SHP77 treated with DMSO at 0.1 percent for 48 hours (cell line): Measurements from ENCODE around the gene SPPL3.
"Not testable (repeated sequence)": the region's sequence is repeated elsewhere in the genome, so short reads cannot be mapped to it uniquely, and the experiment has no call there.

Experiments used
- DNase-seq: peaks from one replicate; lab custom pipeline; 2025; lab: John Stamatoyannopoulos, UW

SPPL3 gene

GRCh38 chr12:120904197-120904773 lies at the start of gene SPPL3:
SPPL3 (minus strand) TSS chr12:120904358; CDS start chr12:120903867, 491 bp downstream.
- DNase-seq: peak; percentile 52

DNA sequence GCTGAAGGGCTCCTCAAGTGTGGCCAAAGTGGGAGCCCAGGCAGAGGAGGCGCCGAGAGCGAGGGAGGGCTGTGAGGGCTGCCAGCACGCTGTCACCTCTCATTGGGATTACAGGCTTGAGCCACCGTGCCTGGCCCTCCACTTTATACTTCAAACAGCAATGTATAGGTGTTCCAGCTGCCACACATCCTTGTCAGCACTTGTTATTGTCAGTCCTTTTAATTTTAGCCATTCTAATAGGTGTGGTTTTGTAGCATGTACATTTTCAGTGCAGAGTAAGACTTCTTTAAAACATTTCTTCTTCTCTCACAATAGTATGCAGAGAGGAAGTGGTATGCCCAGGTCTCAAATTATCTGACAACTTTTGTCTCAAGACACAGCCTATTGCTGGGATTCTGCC lies 46.6 kb upstream of the SPPL3 start:
- DNase-seq: no peak

DNA sequence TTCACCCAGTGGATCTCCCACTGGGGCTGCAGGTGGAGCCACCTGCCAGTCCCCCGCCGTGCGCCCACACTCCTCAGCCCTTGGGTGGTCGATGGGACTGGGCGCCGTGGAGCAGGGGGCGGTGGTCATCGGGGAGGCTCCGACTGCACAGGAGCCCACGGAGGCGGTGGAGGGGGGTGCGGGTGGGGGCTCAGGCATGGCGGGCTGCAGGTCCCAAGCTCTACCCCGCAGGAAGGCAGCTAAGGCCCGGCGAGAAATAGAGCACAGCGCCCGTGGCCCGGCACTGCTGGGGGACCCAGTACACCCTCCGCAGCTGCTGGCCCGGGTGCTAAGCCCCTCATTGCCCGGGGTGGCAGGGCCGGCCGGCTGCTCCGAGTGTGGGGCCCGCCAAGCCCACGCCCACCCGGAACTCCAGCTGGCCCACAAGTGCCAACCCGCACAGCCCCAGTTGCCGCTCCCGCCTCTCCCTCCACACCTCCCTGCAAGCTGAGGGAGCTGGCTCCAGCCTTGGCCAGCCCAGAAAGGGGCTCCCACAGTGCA lies 46.2 kb upstream of the SPPL3 start:
- DNase-seq: not testable (repeated sequence)

- not testable (repeated sequence) for DNase-seq
Observed at GRCh38 chr12:120945516-120945915, 41.4 kb upstream of the SPPL3 start.

DNA sequence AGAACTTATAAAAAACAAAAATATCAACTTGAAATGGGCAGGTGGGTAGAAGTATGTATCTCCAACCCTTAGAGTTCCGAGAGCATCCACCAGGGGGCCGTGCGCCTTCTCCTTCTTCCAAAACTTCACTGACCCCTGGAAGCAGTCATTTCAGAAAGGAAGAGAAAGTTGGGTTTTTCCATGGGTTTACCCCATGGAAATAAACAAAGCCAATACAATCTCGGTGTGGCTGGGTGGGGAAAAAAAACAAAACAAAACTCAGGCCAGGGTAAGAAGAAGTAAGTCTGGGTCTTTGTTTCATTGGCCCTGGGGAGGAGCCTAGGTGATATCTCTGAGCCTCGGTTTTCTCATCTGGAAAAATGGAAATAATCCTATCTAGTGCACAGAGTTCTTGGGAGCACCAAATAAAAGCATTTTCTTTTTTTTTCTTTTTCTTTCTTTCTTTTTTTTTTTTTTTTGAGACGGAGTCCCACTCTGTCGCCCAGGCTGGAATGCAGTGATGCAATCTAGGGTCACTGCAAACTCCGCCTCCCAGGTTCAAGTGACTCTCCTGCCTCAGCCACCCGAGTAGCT lies 40.6 kb upstream of the SPPL3 start:
- no peak for DNase-seq

DNA sequence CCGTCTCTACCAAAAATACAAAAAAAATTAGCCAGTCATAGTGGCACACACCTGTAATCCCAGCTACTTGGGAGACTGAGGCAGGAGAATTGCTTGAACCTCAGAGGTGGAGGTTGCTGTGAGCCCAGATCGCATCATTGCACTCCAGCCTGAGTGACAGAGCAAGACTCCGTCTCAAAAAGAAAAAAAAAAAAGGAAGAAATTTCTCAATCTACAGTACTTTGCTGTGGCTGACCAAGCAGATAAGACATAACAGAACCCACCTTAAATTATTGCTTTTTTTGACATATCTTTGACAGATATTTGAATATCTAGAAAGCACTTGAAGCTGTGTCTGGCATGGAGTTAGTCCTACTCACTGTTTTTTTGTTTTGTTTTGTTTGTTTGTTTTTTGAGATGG lies 39.3 kb upstream of the SPPL3 start:
- no peak for DNase-seq

- DNase-seq: no peak
Observed at GRCh38 chr12:120941846-120942405, 37.8 kb upstream of the SPPL3 start.

DNA sequence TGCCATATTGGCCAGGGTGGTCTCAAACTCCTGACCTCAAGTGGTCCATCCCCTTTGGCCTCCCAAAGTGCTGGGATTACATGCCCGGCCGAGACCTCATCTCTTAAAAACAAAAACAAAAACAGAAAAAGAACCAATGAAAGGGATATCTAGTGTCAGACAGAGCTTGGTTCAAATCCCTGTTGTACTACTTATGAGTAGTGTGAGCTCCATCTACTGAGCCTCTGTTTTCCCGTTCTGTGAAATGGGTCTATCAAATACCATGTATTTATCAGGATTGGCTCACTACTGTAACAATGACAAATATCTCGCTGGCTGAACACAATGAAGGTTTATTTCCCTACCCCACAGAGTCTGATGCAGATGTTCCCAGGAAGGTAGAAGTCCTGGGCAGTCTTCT lies 37.3 kb upstream of the SPPL3 start:
- no peak for DNase-seq

DNA sequence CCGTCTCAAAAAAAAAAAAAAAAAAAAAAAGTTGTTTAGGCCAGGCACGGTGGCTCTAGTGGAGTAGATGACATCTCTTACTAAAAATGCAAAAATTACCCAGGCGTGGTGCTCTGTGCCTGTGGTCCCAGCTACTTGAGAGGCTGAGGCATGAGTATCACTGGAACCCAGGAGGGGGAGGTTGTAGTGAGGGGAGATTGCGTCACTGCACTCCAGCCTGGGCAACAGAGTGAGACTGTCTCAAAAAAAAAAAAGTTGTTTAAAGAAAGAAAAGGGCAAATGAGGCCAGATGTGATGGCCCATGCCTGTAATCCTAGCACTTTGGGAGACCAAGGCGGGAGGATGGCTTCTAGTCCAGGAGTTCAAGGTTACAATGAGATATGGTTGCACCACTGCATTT lies 36.6 kb upstream of the SPPL3 start:
- DNase-seq: no peak

- no peak for DNase-seq
Observed at GRCh38 chr12:120940006-120940405, 35.8 kb upstream of the SPPL3 start.

GRCh38 chr12:120939523-120939922 lies 35.4 kb upstream of the SPPL3 start:
- DNase-seq: no peak

DNA sequence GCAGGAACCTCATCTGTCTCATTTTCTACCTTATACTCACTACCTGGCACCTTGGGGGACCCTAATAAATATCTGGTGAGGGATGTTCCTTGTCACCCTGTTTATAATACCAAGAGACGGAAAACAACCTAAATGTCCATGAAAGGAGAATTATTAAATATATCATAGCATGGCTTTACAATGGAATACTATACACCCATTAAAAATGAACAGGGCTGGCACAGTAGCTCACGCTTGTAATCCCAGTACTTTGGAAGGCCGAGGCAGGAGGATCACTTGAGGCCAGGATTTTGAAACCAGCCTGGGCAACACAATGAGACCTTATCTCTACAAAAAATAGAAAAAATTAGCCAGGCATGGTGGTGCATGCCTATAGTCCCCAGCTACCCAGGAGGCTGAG lies 34.3 kb upstream of the SPPL3 start:
- DNase-seq: no peak

DNA sequence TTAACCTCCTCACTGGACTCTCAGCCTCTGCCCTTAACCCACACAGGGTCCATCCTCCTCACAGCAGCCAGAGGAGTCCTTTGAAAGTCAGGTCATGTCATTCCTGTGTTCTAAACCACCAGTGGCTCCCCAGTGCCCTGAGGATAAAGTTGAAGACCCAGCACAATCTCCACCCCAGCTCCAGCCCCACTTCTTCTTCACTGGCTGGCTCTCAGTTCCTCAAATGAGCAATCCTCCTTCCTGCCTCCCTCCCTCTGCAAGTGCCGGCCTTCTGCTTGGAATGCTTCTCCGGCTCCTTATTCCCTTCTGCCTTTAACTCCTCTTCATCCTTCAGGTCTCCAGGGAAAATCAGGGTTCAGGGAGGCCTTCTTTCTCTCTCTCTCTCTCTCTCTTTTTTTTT lies 32.0 kb upstream of the SPPL3 start:
- no peak for DNase-seq

- no peak for DNase-seq
Observed at GRCh38 chr12:120933786-120934185, 29.6 kb upstream of the SPPL3 start.

DNA sequence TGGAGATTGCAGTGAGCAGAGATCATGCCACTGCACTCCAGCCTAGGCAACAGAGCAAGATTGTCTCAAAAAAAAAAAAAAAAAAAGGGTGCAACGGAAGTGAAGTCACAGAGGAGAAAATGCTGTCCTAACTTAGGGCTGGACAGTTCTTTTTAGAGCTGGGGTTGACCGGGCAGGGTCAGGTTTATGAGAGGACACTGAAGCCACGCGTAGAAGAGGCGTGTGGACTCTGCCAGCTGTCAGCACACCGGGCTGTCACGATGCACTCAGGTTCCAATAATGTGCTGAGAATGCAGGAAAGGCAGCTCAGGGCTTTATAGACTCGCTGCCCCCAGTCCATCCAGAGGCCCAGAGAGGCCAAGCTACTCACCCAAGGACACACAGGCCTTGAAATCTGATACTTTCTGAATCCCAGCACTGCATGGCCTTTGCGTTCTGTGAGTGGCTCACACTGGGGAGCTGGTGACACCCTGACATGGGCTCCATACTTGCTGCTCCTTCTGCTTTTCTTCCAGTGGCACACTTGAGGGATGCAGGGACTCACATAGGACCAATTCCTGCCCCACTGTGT lies 28.9 kb upstream of the SPPL3 start:
- no peak for DNase-seq

DNA sequence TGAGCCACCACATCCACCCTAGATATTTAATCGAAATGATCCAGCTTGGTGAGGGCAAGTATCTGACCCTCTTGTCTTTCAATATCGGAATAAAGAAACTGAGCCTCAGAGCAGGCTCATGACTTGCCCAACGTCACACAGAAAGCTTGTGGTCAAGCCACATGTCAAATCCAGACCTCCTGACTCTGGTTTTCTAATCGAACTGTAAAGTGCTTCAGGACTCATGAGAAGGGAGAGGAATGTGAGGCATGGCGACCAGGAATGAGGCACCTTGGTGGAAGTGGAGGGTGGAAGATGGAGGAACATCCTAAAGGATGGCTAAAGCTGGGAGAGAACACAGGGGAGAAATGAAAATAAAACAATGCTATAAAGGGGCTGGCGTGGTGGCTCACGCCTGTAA lies 27.9 kb upstream of the SPPL3 start:
- no peak for DNase-seq

DNA sequence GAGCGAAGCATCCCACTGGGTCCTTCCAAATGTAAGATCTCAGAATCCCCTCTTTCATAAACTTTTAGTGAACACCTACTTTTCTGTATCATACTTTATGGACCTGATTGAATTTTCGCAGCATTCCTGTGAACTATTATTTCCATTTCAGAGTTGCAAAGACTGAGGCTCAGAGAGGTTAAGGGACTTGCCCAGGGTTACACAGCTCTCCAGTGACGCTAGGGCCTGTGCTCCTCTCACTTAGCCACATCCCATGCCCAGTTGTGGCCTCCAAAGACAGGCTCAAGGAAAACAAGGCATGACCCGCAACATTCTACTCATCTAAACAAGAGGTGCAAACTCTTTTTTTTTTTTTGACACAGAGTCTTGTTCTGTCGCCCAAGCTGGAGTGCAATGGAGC lies 25.9 kb upstream of the SPPL3 start:
- DNase-seq: no peak

DNA sequence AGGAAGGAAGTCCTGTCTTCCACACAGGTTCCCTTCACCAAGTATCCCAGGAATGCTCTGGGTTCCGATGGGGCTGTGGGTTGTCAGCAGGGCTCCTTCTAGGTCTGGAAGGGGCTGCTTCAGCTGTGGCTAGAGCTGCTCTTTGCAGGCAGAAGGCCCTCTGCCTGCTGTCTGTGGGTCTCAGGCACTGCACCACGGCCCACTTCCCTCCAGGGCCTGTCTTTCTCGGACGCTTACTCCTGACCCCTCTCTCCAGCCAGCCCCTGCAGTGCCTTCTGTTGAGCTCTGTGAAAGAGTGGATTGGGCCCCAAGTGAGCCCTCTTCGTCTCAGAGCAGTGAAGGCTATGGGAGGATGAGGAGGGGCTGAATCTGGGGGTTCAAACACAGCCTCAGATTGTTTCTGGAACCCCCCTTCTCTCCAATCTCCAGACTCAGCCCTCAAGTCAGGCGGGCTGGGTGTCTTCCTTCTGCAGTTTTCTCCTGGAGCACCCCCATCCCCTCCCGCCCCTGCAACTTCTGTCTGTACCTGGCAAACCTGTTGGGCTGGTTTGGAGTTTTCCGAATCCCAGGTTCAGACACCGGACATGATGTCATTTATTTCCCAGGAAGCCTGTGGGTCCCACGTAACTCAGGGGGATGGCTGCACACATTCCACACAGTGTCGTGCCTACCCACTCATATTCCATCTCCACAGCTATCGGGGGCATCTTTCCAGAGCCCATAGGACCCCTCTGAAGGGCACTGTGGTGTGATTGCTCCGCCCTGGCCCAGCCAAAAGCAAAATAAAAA lies 24.9 kb upstream of the SPPL3 start:
- no peak for DNase-seq

- DNase-seq: no peak
Observed at GRCh38 chr12:120925740-120926563, 21.8 kb upstream of the SPPL3 start.

- DNase-seq: no peak
Observed at GRCh38 chr12:120922279-120922678, 18.1 kb upstream of the SPPL3 start.

- no peak for DNase-seq
Observed at GRCh38 chr12:120921637-120922036, 17.5 kb upstream of the SPPL3 start.

- DNase-seq: no peak
Observed at GRCh38 chr12:120920178-120920577, 16.0 kb upstream of the SPPL3 start.
